Vagina (tissue), 2 donors: ENCODE results near the gene GPATCH2L.

Experiments
- POLR2A ChIP-seq, 2 donors: fragments of 450-650 bp; IDR thresholded peaks; one replicate each; pipeline ENCODE4 v1.6.1; 2017; ENCODE audit warnings: antibody characterized with exemption in 2 of 2, mild to moderate bottlenecking in 2 of 2, moderate library complexity in 2 of 2
- POLR2AphosphoS5 ChIP-seq, 2 donors: sonication (generic); formaldehyde crosslinking; IDR thresholded peaks; one replicate each; pipeline ENCODE4 v1.9.0; 2017; ENCODE audit warnings: antibody characterized with exemption in 2 of 2, mild to moderate bottlenecking in 2 of 2, low read depth in 1 of 2; ENCODE audit not compliant: insufficient read depth in 1 of 2
- TF ChIP-seq, protein P1 (sequence below), 3 experiments: fragments of 450-650 bp in 2 of 3; fragments of 200-600 bp in 1 of 3; sonication (generic) in 1 of 3; IDR thresholded peaks; one replicate each; pipeline ENCODE4 v1.5.1; 2017 to 2019; ENCODE audit warnings: antibody characterized with exemption in 3 of 3, mild to moderate bottlenecking in 2 of 3, moderate library complexity in 2 of 3

DNA sequence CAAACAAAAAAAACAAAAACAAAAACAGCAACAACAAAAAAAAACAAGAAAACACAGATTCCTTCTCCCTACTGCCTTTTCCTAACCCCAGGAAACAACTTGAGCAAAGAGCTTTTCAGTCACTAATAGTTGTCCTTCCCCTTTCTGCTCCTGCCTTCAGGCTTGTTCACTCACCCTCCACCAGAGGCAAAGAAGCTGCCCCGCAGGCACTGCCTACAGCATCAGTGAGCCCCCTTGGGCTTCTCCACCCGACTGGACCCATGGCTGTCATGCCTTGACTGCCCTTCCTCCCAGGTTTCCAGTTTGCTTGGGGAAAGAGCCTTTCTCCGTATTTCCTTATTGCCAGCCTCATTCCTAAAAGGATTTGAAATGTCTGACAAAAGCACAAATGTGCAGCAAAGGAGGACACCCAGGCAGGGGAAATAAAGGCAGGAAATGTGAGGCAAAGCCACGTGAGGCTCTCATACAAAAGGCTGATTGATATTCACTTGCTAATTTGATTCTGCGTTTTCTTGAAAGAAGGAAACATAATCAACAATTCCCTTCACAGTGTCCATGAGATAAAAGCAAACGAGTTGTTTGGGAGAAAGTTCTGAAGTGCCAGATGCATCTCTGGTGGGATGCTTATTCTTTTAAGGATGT, 85.7 kb downstream of the GPATCH2L start:
- TF ChIP-seq, protein P1, sequence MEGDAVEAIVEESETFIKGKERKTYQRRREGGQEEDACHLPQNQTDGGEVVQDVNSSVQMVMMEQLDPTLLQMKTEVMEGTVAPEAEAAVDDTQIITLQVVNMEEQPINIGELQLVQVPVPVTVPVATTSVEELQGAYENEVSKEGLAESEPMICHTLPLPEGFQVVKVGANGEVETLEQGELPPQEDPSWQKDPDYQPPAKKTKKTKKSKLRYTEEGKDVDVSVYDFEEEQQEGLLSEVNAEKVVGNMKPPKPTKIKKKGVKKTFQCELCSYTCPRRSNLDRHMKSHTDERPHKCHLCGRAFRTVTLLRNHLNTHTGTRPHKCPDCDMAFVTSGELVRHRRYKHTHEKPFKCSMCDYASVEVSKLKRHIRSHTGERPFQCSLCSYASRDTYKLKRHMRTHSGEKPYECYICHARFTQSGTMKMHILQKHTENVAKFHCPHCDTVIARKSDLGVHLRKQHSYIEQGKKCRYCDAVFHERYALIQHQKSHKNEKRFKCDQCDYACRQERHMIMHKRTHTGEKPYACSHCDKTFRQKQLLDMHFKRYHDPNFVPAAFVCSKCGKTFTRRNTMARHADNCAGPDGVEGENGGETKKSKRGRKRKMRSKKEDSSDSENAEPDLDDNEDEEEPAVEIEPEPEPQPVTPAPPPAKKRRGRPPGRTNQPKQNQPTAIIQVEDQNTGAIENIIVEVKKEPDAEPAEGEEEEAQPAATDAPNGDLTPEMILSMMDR (IDR thresholded peaks at IDR 0.05), result no peak
- TF ChIP-seq POLR2A (IDR thresholded peaks at IDR 0.05) (no peak), POLR2AphosphoS5 (IDR thresholded peaks at IDR 0.05; ENCODE audit: insufficient read depth in 1 of 2, low read depth in 1 of 2) (no peak)
